GM12891 (cell line): ENCODE measurements around the gene NAA35.

Experiments
- PAX5 ChIP-seq: IDR thresholded peaks from 2 replicates; pipeline ENCODE4 v1.6.1; 2011; ENCODE audit warnings: low read length, moderate library complexity, mild to moderate bottlenecking; ENCODE audit not compliant: insufficient read depth, severe bottlenecking
- POLR2A ChIP-seq: IDR thresholded peaks from 2 replicates; pipeline ENCODE4 v1.6.1; 2011; ENCODE audit warnings: low read depth, low read length, control low read depth
- POLR2AphosphoS5 ChIP-seq: IDR thresholded peaks from 2 replicates; pipeline ENCODE4 v1.6.1; 2011; ENCODE audit warnings: low read depth, low read length, control low read depth
- POU2F2 ChIP-seq: IDR thresholded peaks from 2 replicates; pipeline ENCODE4 v1.6.1; 2011; ENCODE audit warnings: low read depth, mild to moderate bottlenecking, control low read depth, low read length, moderate library complexity
- SPI1 ChIP-seq: IDR thresholded peaks from 2 replicates; pipeline ENCODE4 v1.6.1; 2011; ENCODE audit warnings: low read depth, low read length, control low read depth
- TAF1 ChIP-seq: IDR thresholded peaks from 2 replicates; pipeline ENCODE4 v1.6.1; 2011; ENCODE audit warnings: low read depth, low read length, control low read depth

GRCh38 chr9:86047361-86047760, 106.4 kb downstream of the NAA35 start:
- TF ChIP-seq TAF1 (no peak), POLR2A (no peak), POU2F2 (no peak), POLR2AphosphoS5 (no peak), PAX5 (no peak), SPI1 (no peak)
